Heart right ventricle (tissue), 16 donors: ENCODE results near the gene ELSPBP1. TPM values are rescaled to one million over a fixed set of nuclear protein-coding genes. Genes with fewer than 3 reads are reported as not detected.
"Not testable (repeated sequence)": the region's sequence is repeated elsewhere in the genome, so short reads cannot be mapped to it uniquely, and the experiment has no call there.

ENCODE experiments used
- ATAC-seq, 8 donors: fragments of 200-7000 bp; cut with Tn5 transposase; one replicate each; pipeline ENCODE4 v1.9.1; 2020; ENCODE audit warnings: mild to moderate bottlenecking in 8 of 8, moderate library complexity in 8 of 8, moderate number of reproducible peaks in 1 of 8
- DNase-seq, 2 donors: peaks; one replicate each; pipeline ENCODE4 v3.0.0-alpha.2; 2020
- H3K27ac ChIP-seq, 10 donors: fragments of 200-600 bp; sonication (generic) in 2 of 10; one replicate each; pipeline versions ENCODE4 v1.5.0 to v1.8.0; 2020 to 2022; ENCODE audit warnings: mild to moderate bottlenecking in 3 of 10
- H3K27me3 ChIP-seq, 7 donors: fragments of 200-600 bp; one replicate each; pipeline ENCODE4 v1.8.0; 2021 to 2022; ENCODE audit warnings: mild to moderate bottlenecking in 2 of 7
- H3K36me3 ChIP-seq, 9 donors: fragments of 200-600 bp; sonication (generic) in 1 of 9; one replicate each; pipeline versions ENCODE4 v1.5.0 to v1.8.0; 2020 to 2022; ENCODE audit warnings: mild to moderate bottlenecking in 2 of 9
- H3K4me1 ChIP-seq, 9 donors: fragments of 200-600 bp; sonication (generic) in 1 of 9; one replicate each; pipeline versions ENCODE4 v1.5.0 to v1.8.0; 2020 to 2022; ENCODE audit warnings: mild to moderate bottlenecking in 4 of 9
- H3K4me3 ChIP-seq, 10 donors: fragments of 200-600 bp; sonication (generic) in 2 of 10; one replicate each; pipeline versions ENCODE4 v1.5.0 to v1.8.0; 2020 to 2022; ENCODE audit warnings: mild to moderate bottlenecking in 7 of 10, moderate library complexity in 2 of 10
- H3K9me3 ChIP-seq, 11 donors: fragments of 200-600 bp in 10 of 11; sonication (generic) in 2 of 11; one replicate each; pipeline versions ENCODE4 v1.5.0 to v1.8.0; 2013 to 2022; ENCODE audit warnings: mild to moderate bottlenecking in 2 of 11, control low read depth in 1 of 11, moderate library complexity in 1 of 11
- CTCF ChIP-seq, 9 donors: fragments of 200-600 bp; sonication (generic) in 2 of 9; IDR thresholded peaks; one replicate each; pipeline versions ENCODE4 v1.5.0 to v1.8.0; 2021 to 2022; ENCODE audit warnings: antibody characterized with exemption in 9 of 9, mild to moderate bottlenecking in 5 of 9, moderate library complexity in 1 of 9
- WGBS, 2 donors: extraction: QIAGEN DNeasy Blood & Tissue Kit; methylation state at CpG; one replicate each; pipeline ENCODE4 v1.1.7; 2013; ENCODE audit warnings: inconsistent platforms in 1 of 2; 5-methylcytosine and 5-hydroxymethylcytosine counted together
- intact Hi-C, 10 donors: fragments of 100-400 bp; cut with DNase I; formaldehyde crosslinking; loops; one replicate each; pipeline versions ENCODE4 v1.11.1 to v1.14.2; 2022
- long read RNA-seq, 3 donors: library from polyadenylated mRNA; unstranded; transcript quantifications; one replicate each; pipeline ENCODE4 v2.0.0, GENCODE V29; 2020 to 2021
- polyA plus RNA-seq, 2 donors: library from polyadenylated mRNA; stranded (reverse); fragments of 200-250 nt; gene quantifications; one replicate each; pipeline ENCODE4 v1.2.3, GENCODE V29; 2013
- total RNA-seq, 10 donors: library from RNA; stranded (reverse); fragmentation: NEBNext Ultra II Directional in 3 of 10; extraction: Animal tissue kit (Norgen Biotek cat#: 25700) in 3 of 10; gene quantifications; one replicate each; pipeline versions ENCODE4 v1.2.1 to v1.2.4, GENCODE V29; 2021 to 2023
- donor health status: Arrhythmogenic right ventricular cardiomyopathy.
- donor health status: ischemic (EF 13 %, LVEDD 7.1; RV severe dilation, severe dysfunction).
- donor health status: healthy with polysubstance abuse.
- donor health status: DM: no; HTN: yes; CAD: no.
- donor health status: DM: no; HTN: no; CAD: no.
- donor health status: ischemic (EF 25% LVEDD 6.9; RV normal size, moderate dysfunction).
- donor health status: ischemic (EF 25% LVEDD 5.7; RV mildly dilated, moderate dysfunction).
- donor health status: healthy.
- donor health status: DM: yes; HTN: yes; CAD: no.
- donor health status: Ischemic cardiomyopathy.
- donor health status: ischemic (EF 35%, LVEDD 5.7; RV mildly dilated, moderate dysfunction).
- donor health status: nonischemic (EF 11% LVEDD 7.7; RV severe dilation, severe dysfunction).
- donor health status: DM: yes; HTN: yes; CAD: no.
- donor health status: PGD.
- donor health status: ischemic (EF 29% LVEDD 5.4; RV normal size, mild dysfunction).
- donor health status: nonischemic (EF 23%, LVEDD 6.1; RV moderate dilation, normal function).

ELSPBP1 gene
- total RNA-seq (not detected), polyA plus RNA-seq (not detected)
- long read RNA-seq, donor 1, result 0 reads
- long read RNA-seq, donor 2, result 0 reads
- long read RNA-seq, donor 3, result 0 reads

- ATAC-seq (no peak), DNase-seq (no peak)
- no peaks in the 10 kb centered on the region for H3K9me3 ChIP-seq
- no peak within 1 kb of the TSS for H3K27ac ChIP-seq
- WGBS, 2 donors, result 61 to 68% methylated on average over 5 of the region's 5 CpGs
- no peak for TF ChIP-seq CTCF (IDR thresholded peaks at IDR 0.05)
- H3K4me1 ChIP-seq, result no peaks in the 10 kb centered on the region
- H3K36me3 ChIP-seq, result no peaks in the 10 kb centered on the region
- no peak within 1 kb of the TSS for H3K4me3 ChIP-seq
- intact Hi-C loops, result no loop called here
- H3K27me3 ChIP-seq, result peaks cover 0 to 56% (median 15%) of the 10 kb centered on the region in 7 donors
Observed at GRCh38 chr19:47994209-47994802, at the start of gene ELSPBP1. Gene ELSPBP1, plus strand, starts transcription at chr19:47994632. Its CDS starts 14,036 bp downstream, at chr19:48008668.

GRCh38 chr19:47949852-47950521 is 44.4 kb upstream of the ELSPBP1 start:
- H3K4me1 ChIP-seq, H3K27me3 ChIP-seq, ATAC-seq, H3K4me3 ChIP-seq, intact Hi-C loops, H3K36me3 ChIP-seq, H3K27ac ChIP-seq, H3K9me3 ChIP-seq: not testable (repeated sequence)
- WGBS, 2 donors, result 87% methylated on average over 18 to 19 of the region's 24 CpGs
- peak in 1 of 2 donors; percentile 13 for DNase-seq
- TF ChIP-seq CTCF (IDR thresholded peaks at IDR 0.05), result peak in 4 of 9 donors; percentile 11 to 27 (median 14)

GRCh38 chr19:47952132-47952531 is 42.3 kb upstream of the ELSPBP1 start:
- DNase-seq, H3K4me3 ChIP-seq, H3K9me3 ChIP-seq, H3K4me1 ChIP-seq, H3K36me3 ChIP-seq, ATAC-seq, H3K27ac ChIP-seq, intact Hi-C loops: not testable (repeated sequence)
- no CpG with 5 or more reads among the region's 21 CpGs for WGBS, 2 donors
- peaks cover 0 to 10% (median 5%) of the 10 kb centered on the region in 7 donors for H3K27me3 ChIP-seq

GRCh38 chr19:47955936-47956335 is 38.5 kb upstream of the ELSPBP1 start:
- ATAC-seq, intact Hi-C loops, H3K27ac ChIP-seq, H3K9me3 ChIP-seq, H3K36me3 ChIP-seq, H3K4me3 ChIP-seq, H3K4me1 ChIP-seq: not testable (repeated sequence)
- 90 to 94% methylated on average over 6 to 7 of the region's 11 CpGs for WGBS, 2 donors
- peaks cover 0 to 14% (median 4%) of the 10 kb centered on the region in 7 donors for H3K27me3 ChIP-seq
- DNase-seq, result peak in 1 of 2 donors; percentile 15

GRCh38 chr19:47973529-47973928 is 20.9 kb upstream of the ELSPBP1 start:
- H3K27me3 ChIP-seq, result peaks cover 0 to 48% (median 27%) of the 10 kb centered on the region in 7 donors
- DNase-seq (no peak), ATAC-seq (no peak)

More at GRCh38 chr19:47973529-47973928, 20.9 kb upstream of the ELSPBP1 start:
- peaks cover 0 to 8% (median 0%) of the 10 kb centered on the region in 11 donors for H3K9me3 ChIP-seq
- no peak for TF ChIP-seq CTCF (IDR thresholded peaks at IDR 0.05)
- intact Hi-C loops, result loop anchor here in 2 of 10 donors (5.0 kb wide), 1 partner anchor 179 kb away; no protein-coding TSS in a partner anchor
- no peaks in the 10 kb centered on the region for H3K4me1 ChIP-seq
- no peaks in the 10 kb centered on the region for H3K36me3 ChIP-seq
- no peak overlapping the region for H3K27ac ChIP-seq
- WGBS, 2 donors, result 80 to 91% methylated on average over 6 of the region's 6 CpGs
- no peak overlapping the region for H3K4me3 ChIP-seq
